H1 (cell line): ENCODE results near the gene GJB1.

Source experiments
- CEBPB ChIP-seq: IDR thresholded peaks from 2 replicates; pipeline ENCODE4 v1.6.1; 2012; ENCODE audit warnings: low read depth, low read length
- CHD7 ChIP-seq: fragments of 300-600 bp; sonication (generic); IDR thresholded peaks from 2 replicates; pipeline ENCODE4 v1.7.1; 2012; ENCODE audit warnings: low read length, moderate library complexity, mild to moderate bottlenecking, inconsistent platforms; ENCODE audit not compliant: insufficient replicate concordance
- CREB1 ChIP-seq: IDR thresholded peaks from 2 replicates; pipeline ENCODE4 v1.6.1; 2012; ENCODE audit warnings: inconsistent platforms
- CTCF ChIP-seq, 3 experiments: IDR thresholded peaks; 1 replicate in 2 of 3; 2 replicates in 1 of 3; pipeline versions ENCODE4 v1.5.1 to v1.6.1; 2011; ENCODE audit warnings: low read length in 3 of 3, mild to moderate bottlenecking in 3 of 3, inconsistent platforms in 2 of 3, low read depth in 1 of 3, moderate library complexity in 1 of 3; ENCODE audit not compliant: insufficient read depth in 1 of 3; ENCODE audit errors: control extremely low read depth in 1 of 3
- EZH2 ChIP-seq: fragments of 200-600 bp; sonication (generic); IDR thresholded peaks from 2 replicates; pipeline ENCODE4 v1.7.1; 2012; ENCODE audit warnings: low read depth, mild to moderate bottlenecking, moderate library complexity, low read length, inconsistent platforms; ENCODE audit not compliant: severe bottlenecking
- GABPA ChIP-seq: IDR thresholded peaks from 2 replicates; pipeline ENCODE4 v1.6.1; 2011; ENCODE audit warnings: mild to moderate bottlenecking, low read length, moderate library complexity, borderline replicate concordance; ENCODE audit not compliant: insufficient read depth
- HDAC6 ChIP-seq: IDR thresholded peaks from one replicate; pipeline ENCODE4 v1.7.1; 2012; ENCODE audit warnings: low read depth, mild to moderate bottlenecking, inconsistent platforms, low read length, moderate library complexity
- MAFK ChIP-seq: IDR thresholded peaks from 2 replicates; pipeline ENCODE4 v1.6.1; 2012; ENCODE audit warnings: low read depth, mild to moderate bottlenecking, improper control_type of control experiment, low read length
- POLR2A ChIP-seq, 2 experiments: IDR thresholded peaks; 1 replicate in 1 of 2; 2 replicates in 1 of 2; pipeline ENCODE4 v1.6.1; 2011; ENCODE audit warnings: low read depth in 2 of 2, low read length in 2 of 2, mild to moderate bottlenecking in 2 of 2; ENCODE audit errors: control extremely low read depth in 1 of 2
- POU5F1 ChIP-seq: IDR thresholded peaks from 2 replicates; pipeline ENCODE4 v1.6.1; 2011; ENCODE audit warnings: low read depth, mild to moderate bottlenecking, low read length, moderate library complexity
- SIX5 ChIP-seq: IDR thresholded peaks from 2 replicates; pipeline ENCODE4 v1.6.1; 2011; ENCODE audit warnings: mild to moderate bottlenecking, low read depth, low read length
- SP2 ChIP-seq: IDR thresholded peaks from 2 replicates; pipeline ENCODE4 v1.6.1; 2012; ENCODE audit warnings: mild to moderate bottlenecking, low read length, inconsistent platforms
- YY1 ChIP-seq: IDR thresholded peaks from 2 replicates; pipeline ENCODE4 v1.6.1; 2011; ENCODE audit warnings: low read depth, mild to moderate bottlenecking, low read length

- TF ChIP-seq POLR2A (IDR thresholded peaks at IDR 0.05; ENCODE audit: control extremely low read depth in 1 of 2, low read depth in 2 of 2, low read length in 2 of 2) (no peak), SIX5 (no peak), CTCF (IDR thresholded peaks at IDR 0.05; ENCODE audit: control extremely low read depth in 1 of 3, insufficient read depth in 1 of 3, low read depth in 1 of 3, low read length in 3 of 3) (no peak), YY1 (no peak), MAFK (no peak), CEBPB (no peak), SP2 (no peak), EZH2 (no peak), CHD7 (no peak), GABPA (no peak), CREB1 (no peak), POU5F1 (no peak), HDAC6 (no peak)
Observed at GRCh38 chrX:71256051-71256450, 33.0 kb downstream of the GJB1 start.
